HepG2 (cell line): Measurements from ENCODE around the gene FAM20A. TPM values are rescaled to one million over a fixed set of nuclear protein-coding genes. Genes with fewer than 3 reads are reported as not detected.

ENCODE experiments used
- BRCA1 ChIP-seq: sonication (generic); formaldehyde crosslinking; IDR thresholded peaks from 2 replicates; pipeline ENCODE4 v1.4.0; 2020; ENCODE audit warnings: missing genetic modification reagents
- CENPT ChIP-seq: sonication (generic); formaldehyde crosslinking; IDR thresholded peaks from 2 replicates; pipeline ENCODE4 v1.8.0; 2022; ENCODE audit warnings: low read depth, mild to moderate bottlenecking, moderate library complexity, missing genetic modification reagents
- HOXA3 ChIP-seq: sonication (generic); formaldehyde crosslinking; IDR thresholded peaks from 2 replicates; pipeline ENCODE4 v1.5.0; 2020; ENCODE audit warnings: missing genetic modification reagents
- MEIS1 ChIP-seq: sonication (generic); formaldehyde crosslinking; IDR thresholded peaks from 2 replicates; pipeline ENCODE4 v1.9.0; 2021; ENCODE audit warnings: mild to moderate bottlenecking, missing genetic modification reagents, moderate library complexity, borderline replicate concordance
- MYC ChIP-seq: sonication (generic); formaldehyde crosslinking; IDR thresholded peaks from 2 replicates; pipeline ENCODE4 v1.9.0; 2021; ENCODE audit warnings: missing genetic modification reagents, borderline replicate concordance
- PCBP1 ChIP-seq: fragments of 200-400 bp; formaldehyde crosslinking; IDR thresholded peaks from 2 replicates; pipeline ENCODE4 v1.6.1; 2017; ENCODE audit warnings: mild to moderate bottlenecking, low read depth, low read length, borderline replicate concordance
- PRDM15 ChIP-seq: sonication (generic); formaldehyde crosslinking; IDR thresholded peaks from 2 replicates; pipeline ENCODE4 v1.4.0; 2020; ENCODE audit warnings: missing genetic modification reagents
- SRY ChIP-seq: sonication (generic); formaldehyde crosslinking; IDR thresholded peaks from 2 replicates; pipeline ENCODE4 v1.8.0; 2022; ENCODE audit warnings: mild to moderate bottlenecking, missing genetic modification reagents
- TBP ChIP-seq: sonication (generic); formaldehyde crosslinking; IDR thresholded peaks from 2 replicates; pipeline ENCODE4 v1.5.0; 2020; ENCODE audit warnings: missing genetic modification reagents
- TFDP2 ChIP-seq: sonication (generic); formaldehyde crosslinking; IDR thresholded peaks from 2 replicates; pipeline ENCODE4 v1.4.0; 2020; ENCODE audit warnings: missing genetic modification reagents
- U2AF1 ChIP-seq: fragments of 200-400 bp; formaldehyde crosslinking; optimal IDR thresholded peaks from 2 replicates; pipeline ENCODE3; 2017; ENCODE audit warnings: mild to moderate bottlenecking, low read depth, low read length
- ZBTB39 ChIP-seq: sonication (generic); formaldehyde crosslinking; IDR thresholded peaks from 2 replicates; pipeline ENCODE4 v1.5.0; 2020; ENCODE audit warnings: missing genetic modification reagents
- ZFP91 ChIP-seq: sonication (generic); formaldehyde crosslinking; IDR thresholded peaks from 2 replicates; pipeline ENCODE4 v1.9.0; 2022; ENCODE audit warnings: missing genetic modification reagents, mild to moderate bottlenecking, borderline replicate concordance
- ZNF12 ChIP-seq: sonication (generic); formaldehyde crosslinking; IDR thresholded peaks from 2 replicates; pipeline ENCODE4 v1.5.0; 2020; ENCODE audit warnings: missing genetic modification reagents
- ZNF660 ChIP-seq: sonication (generic); formaldehyde crosslinking; IDR thresholded peaks from 2 replicates; pipeline ENCODE4 v1.5.1; 2020; ENCODE audit warnings: mild to moderate bottlenecking, low read depth, missing genetic modification reagents, borderline replicate concordance
- ZNF75D ChIP-seq: sonication (generic); formaldehyde crosslinking; IDR thresholded peaks from 2 replicates; pipeline ENCODE4 v1.8.1; 2023; ENCODE audit warnings: missing genetic modification reagents, mild to moderate bottlenecking, borderline replicate concordance
- ZSCAN20 ChIP-seq: sonication (generic); formaldehyde crosslinking; IDR thresholded peaks from 2 replicates; pipeline ENCODE4 v1.4.0; 2020; ENCODE audit warnings: missing genetic modification reagents, mild to moderate bottlenecking, borderline replicate concordance
- polyA plus RNA-seq, 8 experiments: library from polyadenylated mRNA; depleted of rRNA in 3 of 8; stranded (reverse) in 7 of 8; unstranded in 1 of 8; fragments of >200 nt; fragmentation: Illumina TruSeq in 4 of 8; extraction: Trizol in 4 of 8; gene quantifications; 2 replicates each; pipeline versions ENCODE4 v1.2.1 to v1.2.3, GENCODE V29; 2011 to 2016; ENCODE audit warnings: low read depth in 4 of 8, missing spikeins in 1 of 8, mixed read lengths in 1 of 8; ENCODE audit not compliant: insufficient read depth in 1 of 8
- total RNA-seq, 5 experiments: library from RNA; depleted of rRNA; stranded (reverse); fragments of >200 nt; fragmentation: Illumina TruSeq; extraction: Trizol; gene quantifications; 2 replicates each; pipeline ENCODE4 v1.2.3, GENCODE V29; 2016; ENCODE audit warnings: low read depth in 1 of 5
- TF ChIP-seq, protein P1 (sequence below): sonication (generic); formaldehyde crosslinking; IDR thresholded peaks from 2 replicates; pipeline ENCODE4 v1.5.1; 2020; ENCODE audit warnings: mild to moderate bottlenecking, moderate library complexity, missing genetic modification reagents

FAM20A gene
- total and polyA plus RNA-seq, 2 of the 13 experiments (the other 11 are each of a cell fraction or from before 2014, with no cell fraction given): 9.3 to 20.7 TPM

GRCh38 chr17:68598545-68598961, 2.6 kb downstream of the FAM20A start (continued):
- TF ChIP-seq PRDM15 (CRISPR knock-in tag) (no peak), MYC (CRISPR knock-in tag) (no peak), ZNF75D (CRISPR knock-in tag) (no peak), SRY (CRISPR knock-in tag) (no peak), BRCA1 (CRISPR knock-in tag) (no peak), TBP (CRISPR knock-in tag) (no peak), TFDP2 (CRISPR knock-in tag) (peak; percentile 23; the same call in 1 of the 2 replicates), MEIS1 (CRISPR knock-in tag) (no peak), ZNF12 (CRISPR knock-in tag) (no peak), ZFP91 (CRISPR knock-in tag) (no peak), ZSCAN20 (no peak), PCBP1 (no peak), ZBTB39 (no peak), ZNF660 (CRISPR knock-in tag) (no peak), U2AF1 (no peak), CENPT (no peak), HOXA3 (CRISPR knock-in tag) (no peak)
- TF ChIP-seq, protein P1, sequence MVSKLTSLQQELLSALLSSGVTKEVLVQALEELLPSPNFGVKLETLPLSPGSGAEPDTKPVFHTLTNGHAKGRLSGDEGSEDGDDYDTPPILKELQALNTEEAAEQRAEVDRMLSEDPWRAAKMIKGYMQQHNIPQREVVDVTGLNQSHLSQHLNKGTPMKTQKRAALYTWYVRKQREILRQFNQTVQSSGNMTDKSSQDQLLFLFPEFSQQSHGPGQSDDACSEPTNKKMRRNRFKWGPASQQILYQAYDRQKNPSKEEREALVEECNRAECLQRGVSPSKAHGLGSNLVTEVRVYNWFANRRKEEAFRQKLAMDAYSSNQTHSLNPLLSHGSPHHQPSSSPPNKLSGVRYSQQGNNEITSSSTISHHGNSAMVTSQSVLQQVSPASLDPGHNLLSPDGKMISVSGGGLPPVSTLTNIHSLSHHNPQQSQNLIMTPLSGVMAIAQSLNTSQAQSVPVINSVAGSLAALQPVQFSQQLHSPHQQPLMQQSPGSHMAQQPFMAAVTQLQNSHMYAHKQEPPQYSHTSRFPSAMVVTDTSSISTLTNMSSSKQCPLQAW: no peak
